ENCODE measurements around the gene TFG.
A peak's percentile ranks its signal among the peaks of the same experiment; 100 is the strongest.
"Not testable (repeated sequence)": the region's sequence is repeated elsewhere in the genome, so short reads cannot be mapped to it uniquely, and the experiment has no call there.

The TFG gene

DNA sequence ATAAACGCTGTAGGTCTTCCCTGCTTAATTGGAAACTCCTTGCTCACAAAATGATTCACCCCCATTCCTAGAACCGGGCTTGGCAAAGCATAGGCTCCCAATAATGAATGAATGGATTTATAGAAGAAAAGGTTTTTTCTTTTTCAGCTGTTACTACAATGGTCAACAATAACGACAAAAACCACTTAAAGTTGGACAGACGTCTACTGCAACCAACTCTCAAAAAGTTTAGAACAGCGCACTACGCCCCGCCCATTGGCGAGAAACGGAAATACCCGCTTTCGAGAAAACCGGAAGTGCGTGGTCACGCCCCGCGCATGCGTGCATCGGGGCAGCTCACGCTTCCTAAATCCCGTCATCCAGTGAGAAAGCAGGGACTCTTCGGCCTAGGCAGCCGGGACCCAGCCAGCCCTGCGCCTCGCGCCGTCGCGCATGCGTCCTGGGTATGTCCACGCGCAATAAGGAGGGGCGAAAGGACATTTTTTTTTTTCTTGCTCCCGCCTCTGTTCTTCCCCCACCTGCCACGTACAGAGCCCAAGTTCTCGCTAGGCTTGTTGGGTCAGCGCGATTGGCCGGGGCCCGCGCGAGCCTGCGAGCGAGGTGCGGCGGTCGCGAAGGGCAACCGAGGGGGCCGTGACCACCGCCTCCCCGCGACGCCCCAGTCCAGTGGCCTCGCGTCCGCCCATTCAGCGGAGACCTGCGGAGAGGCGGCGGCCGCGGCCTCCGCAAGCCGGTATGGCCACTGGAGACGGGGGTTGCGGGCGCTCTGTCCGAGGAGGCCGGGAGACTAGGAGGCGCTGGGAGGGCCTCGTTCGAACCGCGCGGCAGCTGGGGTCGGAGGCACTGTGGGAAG lies at the start of gene TFG:
Gene TFG (plus strand): TSS at position 506 of the 853 bp plus-strand sequence. CDS start 4,192 bp downstream, outside the sequence.
- H3K4me3 ChIP-seq (ENCODE audit: low read length), result peak within 1 kb of the TSS; percentile 79
- DNase-seq (ENCODE audit: low read depth), result peak; percentile 99
- TF ChIP-seq, protein P1, sequence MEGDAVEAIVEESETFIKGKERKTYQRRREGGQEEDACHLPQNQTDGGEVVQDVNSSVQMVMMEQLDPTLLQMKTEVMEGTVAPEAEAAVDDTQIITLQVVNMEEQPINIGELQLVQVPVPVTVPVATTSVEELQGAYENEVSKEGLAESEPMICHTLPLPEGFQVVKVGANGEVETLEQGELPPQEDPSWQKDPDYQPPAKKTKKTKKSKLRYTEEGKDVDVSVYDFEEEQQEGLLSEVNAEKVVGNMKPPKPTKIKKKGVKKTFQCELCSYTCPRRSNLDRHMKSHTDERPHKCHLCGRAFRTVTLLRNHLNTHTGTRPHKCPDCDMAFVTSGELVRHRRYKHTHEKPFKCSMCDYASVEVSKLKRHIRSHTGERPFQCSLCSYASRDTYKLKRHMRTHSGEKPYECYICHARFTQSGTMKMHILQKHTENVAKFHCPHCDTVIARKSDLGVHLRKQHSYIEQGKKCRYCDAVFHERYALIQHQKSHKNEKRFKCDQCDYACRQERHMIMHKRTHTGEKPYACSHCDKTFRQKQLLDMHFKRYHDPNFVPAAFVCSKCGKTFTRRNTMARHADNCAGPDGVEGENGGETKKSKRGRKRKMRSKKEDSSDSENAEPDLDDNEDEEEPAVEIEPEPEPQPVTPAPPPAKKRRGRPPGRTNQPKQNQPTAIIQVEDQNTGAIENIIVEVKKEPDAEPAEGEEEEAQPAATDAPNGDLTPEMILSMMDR (IDR thresholded peaks at IDR 0.05; ENCODE audit: insufficient read depth, low read depth, low read length, missing control alignments), result no peak

DNA sequence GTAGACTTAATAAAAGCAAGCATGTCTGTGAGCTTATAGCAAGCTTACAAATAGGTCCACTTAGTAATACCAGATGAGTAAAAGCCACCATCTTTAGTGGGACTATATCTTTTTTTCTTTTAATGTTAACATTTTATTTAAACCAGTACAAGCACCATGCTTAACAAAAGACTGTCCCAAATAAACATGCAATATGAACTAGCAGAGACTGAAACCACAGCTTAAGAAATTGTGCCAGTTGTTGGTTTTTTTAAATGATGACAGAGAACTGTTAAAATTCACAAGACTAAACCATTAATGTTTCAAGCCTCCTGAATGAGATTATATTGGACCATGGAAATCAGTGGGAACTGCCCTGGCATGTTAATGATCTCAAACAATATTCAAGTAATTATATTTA lies 48.0 kb upstream of the TFG start:
- not testable (repeated sequence) for DNase-seq (ENCODE audit: low read depth); H3K4me3 ChIP-seq (ENCODE audit: low read length)

DNA sequence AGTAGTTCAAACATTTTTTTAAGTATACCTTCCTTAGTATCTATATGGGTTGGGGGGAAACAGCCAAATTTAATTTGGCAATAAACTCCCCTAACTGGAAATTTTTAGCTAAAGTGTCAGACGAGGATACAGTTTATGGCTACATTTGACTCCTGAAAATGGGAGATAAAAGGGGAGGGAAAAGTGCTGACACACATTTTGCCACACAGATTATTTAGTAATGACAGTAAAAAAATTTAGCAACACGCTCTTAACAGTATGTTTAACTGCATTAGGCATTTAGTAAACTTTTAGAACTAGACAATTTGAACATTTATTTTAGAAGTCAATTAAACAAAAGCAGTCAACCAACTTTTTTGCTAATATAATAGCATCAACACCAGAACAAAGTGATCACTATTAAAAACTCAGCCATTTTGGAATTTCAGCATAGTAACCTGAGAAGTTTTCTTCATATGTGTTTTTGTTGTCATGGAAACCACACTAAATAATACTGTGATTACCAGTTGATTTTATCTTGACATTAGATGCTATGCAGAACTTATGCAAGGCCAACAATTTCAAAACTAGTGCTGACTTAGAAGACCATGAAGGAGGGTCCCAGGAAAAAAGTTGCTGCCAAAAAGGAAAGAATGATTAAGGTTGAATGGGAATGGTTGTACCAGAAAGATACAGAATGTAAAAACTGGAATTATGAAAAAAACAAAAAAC lies 47.0 kb upstream of the TFG start:
- TF ChIP-seq, protein P1 (IDR thresholded peaks at IDR 0.05; ENCODE audit: insufficient read depth, low read depth, low read length, missing control alignments), result no peak
- no peak overlapping the region for H3K4me3 ChIP-seq (ENCODE audit: low read length)
- DNase-seq (ENCODE audit: low read depth), result no peak

DNA sequence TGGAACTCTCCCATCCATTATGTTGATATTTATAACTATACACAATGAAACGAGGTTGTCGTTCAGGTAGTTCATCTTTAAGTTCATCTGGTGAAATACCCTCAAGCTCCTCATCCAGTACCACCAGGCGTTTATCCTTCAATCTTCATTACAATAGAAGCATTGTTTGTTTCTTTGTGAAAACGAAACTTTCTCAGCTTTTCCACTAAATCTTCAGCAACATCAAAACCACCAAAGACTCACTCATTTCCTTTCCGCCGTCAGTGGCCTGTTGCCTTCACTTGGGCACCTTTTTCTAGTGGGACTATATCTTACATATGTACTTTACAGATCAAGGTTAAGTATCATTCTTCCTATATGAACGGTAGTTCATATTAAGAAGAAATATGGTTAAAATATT lies 44.1 kb upstream of the TFG start:
- H3K4me3 ChIP-seq (ENCODE audit: low read length), result no peak overlapping the region
- TF ChIP-seq, protein P1 (IDR thresholded peaks at IDR 0.05; ENCODE audit: insufficient read depth, low read depth, low read length, missing control alignments), result no peak
- DNase-seq (ENCODE audit: low read depth), result no peak

DNA sequence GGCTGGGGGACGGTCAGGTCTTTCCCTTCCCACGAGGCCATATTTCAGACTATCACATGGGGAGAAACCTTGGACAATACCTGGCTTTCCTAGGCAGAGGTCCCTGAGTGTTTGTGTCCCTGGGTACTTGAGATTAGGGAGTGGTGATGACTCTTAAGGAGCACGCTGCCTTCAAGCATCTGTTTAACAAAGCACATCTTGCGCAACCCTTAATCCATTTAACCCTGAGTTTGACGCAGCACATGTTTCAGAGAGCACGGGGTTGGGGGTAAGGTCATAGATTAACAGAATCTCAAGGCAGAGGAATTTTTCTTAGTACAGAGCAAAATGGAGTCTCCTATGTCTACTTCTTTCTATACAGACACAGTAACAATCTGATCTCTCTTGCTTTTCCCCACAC lies 42.6 kb upstream of the TFG start:
- peak; percentile 65 for DNase-seq (ENCODE audit: low read depth)
- H3K4me3 ChIP-seq (ENCODE audit: low read length), result not testable (repeated sequence)

DNA sequence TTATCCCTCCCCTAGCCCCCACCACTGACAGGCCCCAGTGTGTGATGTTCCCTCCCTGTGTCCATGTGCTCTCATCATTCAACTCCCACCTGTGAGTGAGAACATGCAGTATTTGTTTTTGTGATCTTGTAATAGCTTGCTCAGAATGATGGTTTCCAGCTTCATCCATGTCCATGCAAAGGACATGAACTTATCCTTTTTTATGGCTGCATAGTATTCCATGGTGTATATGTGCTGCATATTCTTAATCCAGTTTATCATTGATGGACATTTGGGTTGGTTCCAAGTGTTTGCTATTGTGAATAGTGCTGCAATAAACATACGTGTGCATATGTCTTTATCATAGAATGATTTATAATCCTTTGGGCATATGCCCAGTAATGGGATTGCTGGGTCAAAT lies 42.0 kb upstream of the TFG start:
- H3K4me3 ChIP-seq (ENCODE audit: low read length); DNase-seq (ENCODE audit: low read depth): not testable (repeated sequence)

DNA sequence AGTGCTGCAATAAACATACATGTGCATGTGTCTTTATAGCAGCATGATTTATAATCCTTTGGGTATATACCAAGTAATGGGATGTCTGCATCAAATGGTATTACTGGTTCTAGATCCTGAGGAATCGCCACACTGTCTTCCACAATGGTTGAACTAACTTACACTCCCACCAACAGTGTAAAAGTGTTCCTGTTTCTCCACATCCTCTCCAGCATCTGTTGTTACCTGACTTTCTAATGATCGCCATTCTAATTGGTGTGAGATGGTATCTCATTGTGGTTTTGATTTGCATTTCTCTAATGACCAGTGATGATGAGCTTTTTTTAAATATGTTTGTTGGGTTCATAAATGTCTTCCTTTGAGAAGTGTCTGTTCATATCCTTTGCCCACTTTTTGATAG lies 38.3 kb upstream of the TFG start:
- DNase-seq (ENCODE audit: low read depth); H3K4me3 ChIP-seq (ENCODE audit: low read length): not testable (repeated sequence)

DNA sequence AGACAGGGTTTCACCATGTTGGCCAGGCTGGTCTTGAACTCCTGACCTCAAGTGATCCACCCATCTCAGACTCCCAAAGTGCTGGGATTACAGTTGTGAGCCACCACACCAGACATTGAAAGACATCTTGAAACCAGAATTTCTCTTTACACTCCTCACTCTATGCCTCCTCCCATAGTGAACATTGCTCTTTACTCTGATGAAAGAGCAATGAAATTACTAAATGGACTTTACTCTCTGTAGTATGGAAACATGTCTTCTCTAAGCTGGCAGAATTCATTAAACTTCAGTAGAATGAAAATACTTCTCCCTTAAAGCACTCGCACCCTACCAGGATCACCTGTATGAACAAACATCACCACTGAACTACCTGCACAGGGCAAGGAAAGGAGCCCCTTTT lies 27.8 kb upstream of the TFG start:
- H3K4me3 ChIP-seq (ENCODE audit: low read length), result no peak overlapping the region
- DNase-seq (ENCODE audit: low read depth), result no peak
- TF ChIP-seq, protein P1 (IDR thresholded peaks at IDR 0.05; ENCODE audit: insufficient read depth, low read depth, low read length, missing control alignments), result no peak

Data from epithelial cell of esophagus (primary cell).